Renal cortical epithelial cell (primary cell): ENCODE measurements around the gene CBX3. TPM values are rescaled to one million over a fixed set of nuclear protein-coding genes. Genes with fewer than 3 reads are reported as not detected.
"Not testable (repeated sequence)": the region's sequence is repeated elsewhere in the genome, so short reads cannot be mapped to it uniquely, and the experiment has no call there.

Experiments used
- DNase-seq: peaks from one replicate; pipeline ENCODE4 v3.0.0-alpha.2; 2011; ENCODE audit warnings: low read depth
- total RNA-seq: library from RNA; depleted of rRNA; stranded (reverse); fragments of >200 nt; gene quantifications from 2 replicates; pipeline ENCODE4 v1.2.3, GENCODE V29; 2014

Gene CBX3
- total RNA-seq, 1 donor from 2014 or later = 124 TPM

- no peak for DNase-seq
These were observed 30.9 kb upstream of the CBX3 start for GRCh38 chr7:26170663-26171062.

GRCh38 chr7:26171601-26172000, 29.9 kb upstream of the CBX3 start:
- DNase-seq = no peak

GRCh38 chr7:26172048-26172447, 29.5 kb upstream of the CBX3 start:
- no peak for DNase-seq

DNA sequence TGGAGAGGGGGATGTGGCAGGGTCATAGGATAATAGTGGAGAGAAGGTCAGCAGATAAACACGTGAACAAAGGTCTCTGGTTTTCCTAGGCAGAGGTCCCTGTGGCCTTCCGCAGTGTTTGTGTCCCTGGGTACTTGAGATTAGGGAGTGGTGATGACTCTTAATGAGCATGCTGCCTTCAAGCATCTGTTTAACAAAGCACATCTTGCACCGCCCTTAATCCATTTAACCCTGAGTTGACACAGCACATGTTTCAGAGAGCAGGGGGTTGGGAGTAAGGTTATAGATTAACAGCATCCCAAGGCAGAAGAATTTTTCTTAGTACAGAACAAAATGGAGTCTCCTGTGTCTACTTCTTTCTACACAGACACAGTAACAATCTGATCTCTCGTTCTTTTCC, 25.6 kb upstream of the CBX3 start:
- DNase-seq = not testable (repeated sequence)

DNA sequence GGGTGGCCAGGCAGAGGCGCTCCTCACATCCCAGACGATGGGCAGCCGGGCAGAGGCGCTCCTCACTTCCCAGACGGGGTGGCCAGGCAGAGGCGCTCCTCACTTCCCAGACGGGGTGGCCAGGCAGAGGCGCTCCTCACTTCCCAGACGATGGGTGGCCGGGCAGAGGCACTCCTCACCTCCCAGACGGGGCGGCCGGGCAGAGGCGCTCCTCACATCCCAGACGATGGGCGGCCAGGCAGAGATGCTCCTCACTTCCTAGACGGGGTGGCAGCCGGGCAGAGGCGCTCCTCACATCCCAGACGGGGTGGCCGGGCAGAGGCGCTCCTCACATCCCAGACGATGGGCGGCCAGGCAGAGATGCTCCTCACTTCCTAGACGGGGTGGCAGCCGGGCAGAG, 24.8 kb upstream of the CBX3 start:
- not testable (repeated sequence) for DNase-seq

DNA sequence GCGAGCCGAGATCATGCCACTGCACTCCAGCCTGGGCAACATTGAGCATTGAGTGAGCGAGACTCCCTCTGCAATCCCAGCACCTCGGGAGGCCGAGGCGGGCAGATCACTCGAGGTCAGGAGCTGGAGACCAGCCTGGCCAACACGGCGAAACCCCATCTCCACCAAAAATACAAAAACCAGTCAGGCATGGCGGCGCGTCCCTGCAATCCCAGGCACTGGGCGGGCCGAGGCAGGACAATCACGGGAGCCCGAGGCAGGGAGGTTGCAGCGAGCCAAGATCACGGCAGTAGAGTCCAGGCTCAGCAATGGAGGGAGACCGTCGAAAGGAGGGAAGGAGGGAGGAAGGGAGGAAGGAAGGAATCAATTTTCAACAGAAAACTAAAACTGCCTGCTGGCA, 24.3 kb upstream of the CBX3 start:
- not testable (repeated sequence) for DNase-seq

DNA sequence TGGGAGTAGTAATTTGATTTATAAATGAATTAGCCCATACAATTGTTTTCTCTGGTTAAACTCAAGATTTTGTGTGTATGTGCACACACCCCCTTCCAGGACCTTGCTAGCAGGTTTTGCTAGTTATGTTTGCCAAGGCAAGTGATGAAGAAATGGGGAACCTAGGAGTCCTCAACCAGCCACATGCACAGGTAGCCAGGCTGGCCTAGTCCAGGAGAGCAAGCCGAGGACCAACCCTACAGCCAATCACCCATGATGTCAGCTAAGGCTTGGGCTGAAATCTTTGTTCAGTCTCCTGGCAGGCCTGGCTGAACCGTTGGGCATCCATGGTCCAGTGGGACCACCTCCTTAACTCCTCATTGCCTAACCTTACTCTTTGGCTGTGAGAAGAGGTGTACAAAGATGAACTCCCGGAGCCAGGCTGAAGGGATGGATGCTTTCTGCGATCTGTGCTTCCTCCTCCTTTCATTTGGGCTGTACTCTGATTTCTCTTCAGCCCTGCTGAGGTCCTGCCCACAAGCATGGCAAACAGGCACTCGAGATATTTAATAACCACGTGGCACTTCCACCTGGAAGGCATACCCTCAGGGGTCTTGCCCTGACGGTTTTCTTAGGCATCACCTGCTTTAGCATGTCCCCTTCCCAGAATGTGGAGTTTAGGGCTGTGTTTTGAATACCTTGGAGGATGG, 23.1 kb upstream of the CBX3 start:
- no peak for DNase-seq

DNA sequence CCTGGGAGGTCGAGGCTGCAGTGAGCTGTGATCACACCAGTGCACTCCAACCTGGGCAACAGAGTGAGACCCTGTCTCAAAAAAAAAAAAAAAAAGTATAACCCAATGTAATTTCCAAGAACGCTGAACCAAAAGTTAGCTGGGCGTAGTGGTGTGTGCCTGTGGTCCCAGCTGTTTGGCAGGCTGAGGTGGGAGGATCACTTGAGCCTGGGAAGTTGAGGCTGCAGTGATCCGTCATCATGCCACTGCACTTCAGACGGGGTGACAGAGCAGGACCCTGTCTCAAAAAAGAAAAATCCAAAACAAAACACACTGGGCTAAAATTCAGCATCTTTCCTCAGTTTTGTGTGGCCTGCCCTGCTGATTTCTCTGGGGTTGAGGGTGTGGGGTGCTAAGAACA, 22.1 kb upstream of the CBX3 start:
- DNase-seq = no peak

DNA sequence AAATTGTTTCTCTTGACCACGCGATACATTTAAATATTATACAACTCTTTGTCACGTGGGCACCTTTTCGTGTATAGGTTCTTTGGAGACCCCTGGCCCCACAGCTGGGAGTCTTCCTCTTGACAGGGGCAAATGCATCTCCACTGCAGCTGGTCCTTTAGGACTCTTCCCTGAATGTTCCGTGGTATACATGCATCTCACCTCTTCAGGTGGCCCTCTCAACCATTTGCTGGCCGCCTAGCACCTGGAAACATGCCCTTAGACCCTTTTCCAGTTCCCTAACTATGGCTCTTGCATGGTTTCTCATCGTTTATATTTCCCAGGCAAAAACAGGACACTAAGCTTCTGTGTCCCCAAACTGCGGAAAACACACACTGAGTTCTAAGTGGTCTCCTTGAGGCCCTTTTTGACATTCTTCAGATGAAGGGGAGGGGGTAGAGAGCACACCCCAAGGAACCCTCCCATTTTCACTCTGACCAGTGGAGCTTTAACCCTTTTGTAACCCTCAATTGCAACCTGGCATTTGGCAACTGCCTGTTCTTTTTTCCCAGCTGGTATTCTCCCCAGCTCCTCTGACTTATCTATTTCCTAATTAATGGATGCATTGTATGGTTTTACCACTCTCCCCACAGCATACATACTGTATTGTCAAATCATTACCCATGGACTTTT, 21.6 kb upstream of the CBX3 start:
- DNase-seq = no peak

- no peak for DNase-seq
These were observed 20.8 kb upstream of the CBX3 start for GRCh38 chr7:26180792-26181198.

GRCh38 chr7:26181474-26182227, 19.9 kb upstream of the CBX3 start:
- no peak for DNase-seq

DNA sequence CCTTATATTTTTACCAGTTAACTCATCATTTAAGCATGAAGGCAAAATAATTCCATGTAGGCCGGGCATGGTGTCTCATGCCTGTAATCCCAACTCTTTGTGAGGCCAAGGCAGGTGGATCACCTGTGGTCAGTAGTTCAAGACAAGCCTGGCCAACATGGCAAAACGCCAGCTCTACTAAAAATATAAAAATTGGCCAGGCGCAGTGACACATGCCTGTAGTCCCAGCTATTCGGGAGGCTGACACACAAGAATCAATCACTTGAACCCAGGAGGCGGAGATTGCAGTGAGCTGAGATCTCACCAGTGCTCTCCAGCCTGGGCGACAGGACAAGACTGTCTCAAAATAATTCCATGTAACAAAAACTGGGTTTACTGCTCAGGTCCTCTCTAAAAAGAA, 19.3 kb upstream of the CBX3 start:
- DNase-seq = no peak

GRCh38 chr7:26182706-26183105, 18.8 kb upstream of the CBX3 start:
- DNase-seq = no peak

DNA sequence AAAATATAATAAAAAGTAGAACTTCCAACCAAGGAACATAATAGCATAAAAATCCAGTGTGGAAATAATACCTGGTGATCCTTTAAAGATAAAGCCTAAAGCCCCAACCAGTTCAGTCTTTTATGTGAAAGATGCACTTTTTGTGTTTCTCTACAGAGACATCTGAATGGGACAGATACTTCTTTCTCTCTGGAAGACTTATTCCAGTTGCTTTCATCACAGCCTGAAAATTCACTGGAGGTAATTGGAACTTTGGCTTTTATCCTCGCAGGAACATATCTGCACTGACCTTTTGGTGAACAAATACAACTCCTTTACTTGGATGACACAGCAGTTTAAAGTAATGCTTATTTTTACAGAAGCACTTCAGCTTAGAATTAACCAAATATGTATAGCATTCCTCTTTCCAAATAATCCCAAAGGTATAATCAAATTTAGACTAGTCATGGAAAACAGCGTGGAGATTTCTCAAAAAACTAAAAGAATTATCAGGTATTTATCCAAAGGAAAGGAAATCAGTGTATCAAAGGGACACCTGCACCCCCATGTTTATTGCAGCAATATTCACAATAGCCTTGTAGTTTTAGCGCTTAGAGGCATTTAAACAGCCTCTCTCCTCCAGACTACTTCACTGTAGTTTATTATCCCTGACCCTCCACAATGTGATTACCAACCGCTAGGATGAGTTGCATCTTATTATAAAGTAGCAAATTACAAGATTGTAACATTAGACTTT, 17.8 kb upstream of the CBX3 start:
- no peak for DNase-seq

DNA sequence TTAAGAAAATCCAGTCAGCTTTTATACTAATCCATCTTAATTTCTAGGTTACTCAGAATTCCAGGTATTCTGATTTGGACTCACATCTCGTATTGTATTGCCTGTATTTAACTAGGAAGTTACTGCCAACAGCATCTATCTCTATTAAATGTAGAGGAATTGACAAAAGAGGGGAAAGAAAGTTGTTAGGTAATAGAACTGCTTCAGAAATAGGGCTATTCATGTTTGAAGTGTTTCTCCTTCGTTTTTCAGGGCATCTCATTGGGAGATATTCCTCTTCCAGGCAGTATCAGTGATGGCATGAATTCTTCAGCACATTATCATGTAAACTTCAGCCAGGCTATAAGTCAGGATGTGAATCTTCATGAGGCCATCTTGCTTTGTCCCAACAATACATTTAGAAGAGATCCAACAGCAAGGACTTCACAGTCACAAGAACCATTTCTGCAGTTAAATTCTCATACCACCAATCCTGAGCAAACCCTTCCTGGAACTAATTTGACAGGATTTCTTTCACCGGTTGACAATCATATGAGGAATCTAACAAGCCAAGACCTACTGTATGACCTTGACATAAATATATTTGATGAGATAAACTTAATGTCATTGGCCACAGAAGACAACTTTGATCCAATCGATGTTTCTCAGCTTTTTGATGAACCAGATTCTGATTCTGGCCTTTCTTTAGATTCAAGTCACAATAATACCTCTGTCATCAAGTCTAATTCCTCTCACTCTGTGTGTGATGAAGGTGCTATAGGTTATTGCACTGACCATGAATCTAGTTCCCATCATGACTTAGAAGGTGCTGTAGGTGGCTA, 17.1 kb upstream of the CBX3 start:
- DNase-seq = not testable (repeated sequence)

- no peak for DNase-seq
These were observed 16.3 kb upstream of the CBX3 start for GRCh38 chr7:26185131-26185843.

- DNase-seq = no peak
These were observed 15.7 kb upstream of the CBX3 start for GRCh38 chr7:26185844-26186180.

DNA sequence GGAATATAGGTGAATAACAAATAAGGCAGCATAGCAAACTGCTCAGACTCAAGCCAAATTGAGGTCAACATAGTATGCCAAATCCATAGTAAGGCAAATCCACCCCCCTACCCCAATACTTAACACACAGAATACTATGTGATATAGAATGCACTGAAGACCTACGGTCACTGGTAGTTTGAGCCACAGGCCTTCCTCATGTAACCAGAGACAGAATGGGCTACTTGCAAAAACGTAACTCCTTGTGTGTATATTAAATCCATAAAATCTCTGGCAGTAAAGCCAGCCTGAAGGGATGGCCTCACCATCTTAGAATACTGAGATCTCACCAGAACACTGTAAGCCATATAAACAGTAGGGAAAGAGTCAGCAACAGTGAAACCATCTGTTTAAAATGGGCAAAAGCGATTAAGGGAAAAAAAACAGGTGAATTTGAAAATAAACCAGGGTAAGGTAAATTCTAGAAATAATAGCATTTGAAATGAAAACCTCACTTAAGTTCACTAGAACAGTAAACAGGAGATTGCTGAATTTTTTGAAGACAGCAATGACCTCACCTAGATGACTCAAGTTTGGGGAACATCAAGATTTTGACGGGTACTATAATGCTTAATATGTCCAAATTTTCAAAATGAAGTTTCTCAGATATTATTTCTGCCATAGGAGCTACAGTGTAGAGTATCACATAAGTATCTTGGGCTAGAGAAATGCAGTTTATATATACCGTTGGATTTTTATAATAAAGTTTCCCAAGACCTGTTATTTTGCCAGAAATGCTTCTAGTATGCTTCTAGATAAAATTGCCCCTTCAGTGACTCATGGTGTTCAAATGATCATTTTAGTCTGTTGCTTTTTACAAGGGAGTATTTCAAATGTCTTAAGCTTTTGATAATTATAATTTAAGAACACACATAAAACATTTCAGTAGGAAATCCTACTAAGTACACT, 14.9 kb upstream of the CBX3 start:
- no peak for DNase-seq

- no peak for DNase-seq
These were observed 14.0 kb upstream of the CBX3 start for GRCh38 chr7:26187380-26188205.
